A549 (cell line): ENCODE measurements around the gene NKX2-1. TPM values are rescaled to one million over a fixed set of nuclear protein-coding genes. Genes with fewer than 3 reads are reported as not detected.

Experiments
- ATAC-seq, 2 experiments: fragments of 200-7000 bp in 1 of 2; fragments of >200 bp in 1 of 2; cut with Nextera tagmentation in 1 of 2; cut with Tn5 transposase in 1 of 2; 3 replicates each; pipeline versions ENCODE4 v1.8.0 to v1.9.1; 2018 to 2020; ENCODE audit warnings: mild to moderate bottlenecking in 1 of 2, moderate library complexity in 1 of 2
- CTCF ChIA-PET: fragments of 300-600 bp; sonication (Branson Sonifier 250); formaldehyde crosslinking; extraction: SDS; loops from one replicate; lab custom pipeline; 2021; ENCODE audit warnings: antibody characterized with exemption, inconsistent platforms; lab: Yijun Ruan, JAX
- POLR2A ChIA-PET: fragments of 350-600 bp; formaldehyde crosslinking; extraction: SDS; loops from one replicate; lab custom pipeline; 2021; ENCODE audit warnings: antibody characterized with exemption, inconsistent platforms; lab: Yijun Ruan, JAX
- DNase-seq, 2 experiments: peaks; one replicate each; pipeline versions ENCODE4 v3.0.0 to v3.0.0-alpha.2; 2011 to 2016; ENCODE audit warnings: low read depth in 1 of 2, low spot score in 1 of 2
- FAIRE-seq: peaks from 2 replicates; lab custom pipeline; 2011; peaks lifted over from hg19 to GRCh38; lab: Jason Lieb, UNC
- H3K27ac ChIP-seq, 2 experiments: fragments of >200 bp; sonication (Bioruptor Twin); formaldehyde crosslinking; 3 replicates each; pipeline ENCODE4 v1.5.1; 2016 to 2017
- H3K4me1 ChIP-seq: fragments of >200 bp; sonication (Bioruptor Twin); formaldehyde crosslinking; 3 replicates; pipeline ENCODE4 v1.6.1; 2016
- H3K4me2 ChIP-seq: fragments of >200 bp; sonication (Bioruptor Twin); formaldehyde crosslinking; 3 replicates; pipeline ENCODE4 v1.6.1; 2016
- H3K4me3 ChIP-seq: fragments of >200 bp; sonication (Bioruptor Twin); formaldehyde crosslinking; 3 replicates; pipeline ENCODE4 v1.5.1; 2016
- H3K9me3 ChIP-seq: fragments of >200 bp; sonication (Bioruptor Twin); formaldehyde crosslinking; 3 replicates; pipeline ENCODE4 v1.6.1; 2016
- BHLHE40 ChIP-seq: IDR thresholded peaks from 2 replicates; pipeline ENCODE4 v1.6.1; 2012; ENCODE audit warnings: low read depth, low read length, inconsistent platforms
- CEBPB ChIP-seq, 2 experiments: fragments of >200 bp in 1 of 2; sonication (Bioruptor Twin) in 1 of 2; formaldehyde crosslinking in 1 of 2; IDR thresholded peaks; 2 replicates each; pipeline ENCODE4 v1.6.1; 2012 to 2016
- CHD2 ChIP-seq: fragments of 150-350 bp; IDR thresholded peaks from 2 replicates; pipeline ENCODE4 v1.6.1; 2014; ENCODE audit warnings: low read length; ENCODE audit not compliant: partially characterized antibody
- CHD4 ChIP-seq: fragments of 200-600 bp; sonication (generic); IDR thresholded peaks from 2 replicates; pipeline ENCODE4 v1.6.1; 2016; ENCODE audit warnings: antibody characterized with exemption, mild to moderate bottlenecking, borderline replicate concordance
- EHMT2 ChIP-seq: fragments of 200-600 bp; sonication (generic); IDR thresholded peaks from 2 replicates; pipeline ENCODE4 v1.6.1; 2016; ENCODE audit warnings: antibody characterized with exemption, low read depth, mild to moderate bottlenecking, moderate library complexity
- ELK1 ChIP-seq: fragments of 150-350 bp; IDR thresholded peaks from 2 replicates; pipeline ENCODE4 v1.6.1; 2014; ENCODE audit warnings: low read depth, mild to moderate bottlenecking, low read length
- ESRRA ChIP-seq: fragments of 150-350 bp; IDR thresholded peaks from 2 replicates; pipeline ENCODE4 v1.6.1; 2014; ENCODE audit warnings: mild to moderate bottlenecking, low read length, borderline replicate concordance
- FOSB ChIP-seq: fragments of 250-450 bp; sonication (Bioruptor Pico); IDR thresholded peaks from 2 replicates; pipeline ENCODE4 v1.5.0; 2020; ENCODE audit warnings: mild to moderate bottlenecking, moderate library complexity
- FOXS1 ChIP-seq: fragments of 250-450 bp; sonication (Bioruptor Pico); IDR thresholded peaks from 2 replicates; pipeline ENCODE4 v1.5.0; 2020; ENCODE audit warnings: mild to moderate bottlenecking, moderate library complexity
- HDAC2 ChIP-seq: fragments of 200-600 bp; sonication (generic); IDR thresholded peaks from 2 replicates; pipeline ENCODE4 v1.6.1; 2016
- HMGXB4 ChIP-seq: fragments of 250-450 bp; sonication (Bioruptor Pico); IDR thresholded peaks from 2 replicates; pipeline ENCODE4 v1.5.0; 2021; ENCODE audit warnings: mild to moderate bottlenecking, moderate library complexity, borderline replicate concordance
- HOXA7 ChIP-seq: fragments of 250-450 bp; sonication (Bioruptor Pico); IDR thresholded peaks from 2 replicates; pipeline ENCODE4 v1.5.0; 2020; ENCODE audit warnings: mild to moderate bottlenecking, moderate library complexity
- JUN ChIP-seq, 2 experiments: fragments of >200 bp; sonication (Bioruptor Twin); formaldehyde crosslinking; IDR thresholded peaks; 2 replicates in 1 of 2; 3 replicates in 1 of 2; pipeline ENCODE4 v1.6.1; 2016 to 2017
- KDM5A ChIP-seq: fragments of 200-600 bp; sonication (generic); IDR thresholded peaks from 2 replicates; pipeline ENCODE4 v1.6.1; 2016; ENCODE audit warnings: antibody characterized with exemption, mild to moderate bottlenecking
- MAFK ChIP-seq: fragments of 450-650 bp; IDR thresholded peaks from 2 replicates; pipeline ENCODE4 v1.6.1; 2014; ENCODE audit not compliant: partially characterized antibody
- NFE2L2 ChIP-seq: fragments of 150-350 bp; conservative IDR thresholded peaks from 2 replicates; pipeline ENCODE4 v1.6.1; 2014; ENCODE audit warnings: low read length
- PHF8 ChIP-seq: fragments of 200-600 bp; sonication (generic); IDR thresholded peaks from 2 replicates; pipeline ENCODE4 v1.6.1; 2016; ENCODE audit warnings: low read depth, mild to moderate bottlenecking, antibody characterized with exemption, moderate library complexity, borderline replicate concordance
- RARB ChIP-seq: fragments of 250-450 bp; sonication (Bioruptor Pico); IDR thresholded peaks from 2 replicates; pipeline ENCODE4 v1.8.0; 2021; ENCODE audit warnings: mild to moderate bottlenecking, moderate library complexity
- RFX5 ChIP-seq: fragments of 450-650 bp; IDR thresholded peaks from 2 replicates; pipeline ENCODE4 v1.7.1; 2014; ENCODE audit warnings: antibody characterized with exemption, mild to moderate bottlenecking, moderate library complexity
- SMC3 ChIP-seq: fragments of >200 bp; sonication (Bioruptor Twin); formaldehyde crosslinking; IDR thresholded peaks from 3 replicates; pipeline ENCODE4 v1.6.1; 2018; ENCODE audit warnings: inconsistent platforms
- USF2 ChIP-seq: fragments of 450-650 bp; IDR thresholded peaks from 2 replicates; pipeline ENCODE4 v1.6.1; 2014; ENCODE audit warnings: antibody characterized with exemption
- ZC3H11A ChIP-seq: fragments of 450-650 bp; IDR thresholded peaks from 2 replicates; pipeline ENCODE4 v1.6.1; 2014; ENCODE audit warnings: antibody characterized with exemption, mild to moderate bottlenecking
- ZNF302 ChIP-seq: fragments of 250-450 bp; sonication (Bioruptor Pico); IDR thresholded peaks from 2 replicates; pipeline ENCODE4 v1.9.0; 2021; ENCODE audit warnings: inconsistent platforms, mild to moderate bottlenecking, moderate library complexity
- WGBS: methylation state at CpG from one replicate; pipeline ENCODE4 v1.1.6; 2017; ENCODE audit errors: missing lambda C conversion rate; 5-methylcytosine and 5-hydroxymethylcytosine counted together
- polyA plus RNA-seq, 4 experiments: library from polyadenylated mRNA; depleted of rRNA in 3 of 4; stranded (reverse); fragments of >200 nt; fragmentation: RNase III in 1 of 4; extraction: RNeasy Plus Mini Kit Qiagen cat#74134 plus additional on column Dnase treatment in 1 of 4; gene quantifications; 2 replicates in 3 of 4; 3 replicates in 1 of 4; pipeline ENCODE4 v1.2.3, GENCODE V29; 2011 to 2017
- TF ChIP-seq, protein P1 (sequence below): IDR thresholded peaks from 2 replicates; pipeline ENCODE4 v1.6.1; 2012
- TF ChIP-seq, protein P2 (sequence below): IDR thresholded peaks from 2 replicates; pipeline ENCODE4 v1.6.1; 2012
- TF ChIP-seq, protein P3 (sequence below): fragments of >200 bp; sonication (Bioruptor Twin); formaldehyde crosslinking; IDR thresholded peaks from 3 replicates; pipeline ENCODE4 v1.5.1; 2016
- TF ChIP-seq, protein P4 (sequence below): fragments of 250-450 bp; sonication (Bioruptor Pico); IDR thresholded peaks from 2 replicates; pipeline ENCODE4 v1.5.0; 2020; ENCODE audit warnings: low read depth, mild to moderate bottlenecking, moderate library complexity

NKX2-1 gene
- polyA plus RNA-seq, 2 of the 4 experiments (the other 2 are of a cell fraction), result not detected

GRCh38 chr14:36521598-36522345, 1.7 kb upstream of the NKX2-1 start:
- CTCF ChIA-PET, result interaction anchor here (0.6 to 7.4 kb wide), 17 partner anchors 10 to 642 kb away, joined by 3 to 66 read pairs (median 3); no protein-coding TSS in a partner anchor
- ATAC-seq, result no peak
- TF ChIP-seq ESRRA (no peak), HOXA7 (CRISPR knock-in tag) (no peak), PHF8 (no peak), JUN (IDR thresholded peaks at IDR 0.05) (no peak), NFE2L2 (no peak), CHD2 (no peak), ELK1 (no peak), SMC3 (no peak), ZNF302 (no peak)
- DNase-seq, result no peak
- no peak overlapping the region for H3K4me3 ChIP-seq
- no peak for FAIRE-seq
- 86% methylated on average over 35 of the region's 35 CpGs for WGBS
- no peak overlapping the region for H3K27ac ChIP-seq
- H3K4me2 ChIP-seq, result no peak overlapping the region
- POLR2A ChIA-PET, result no interaction called here
- no peaks in the 10 kb centered on the region for H3K9me3 ChIP-seq
- peaks cover 9% of the 10 kb centered on the region; the same call in 2 of the 3 replicates for H3K4me1 ChIP-seq

DNA sequence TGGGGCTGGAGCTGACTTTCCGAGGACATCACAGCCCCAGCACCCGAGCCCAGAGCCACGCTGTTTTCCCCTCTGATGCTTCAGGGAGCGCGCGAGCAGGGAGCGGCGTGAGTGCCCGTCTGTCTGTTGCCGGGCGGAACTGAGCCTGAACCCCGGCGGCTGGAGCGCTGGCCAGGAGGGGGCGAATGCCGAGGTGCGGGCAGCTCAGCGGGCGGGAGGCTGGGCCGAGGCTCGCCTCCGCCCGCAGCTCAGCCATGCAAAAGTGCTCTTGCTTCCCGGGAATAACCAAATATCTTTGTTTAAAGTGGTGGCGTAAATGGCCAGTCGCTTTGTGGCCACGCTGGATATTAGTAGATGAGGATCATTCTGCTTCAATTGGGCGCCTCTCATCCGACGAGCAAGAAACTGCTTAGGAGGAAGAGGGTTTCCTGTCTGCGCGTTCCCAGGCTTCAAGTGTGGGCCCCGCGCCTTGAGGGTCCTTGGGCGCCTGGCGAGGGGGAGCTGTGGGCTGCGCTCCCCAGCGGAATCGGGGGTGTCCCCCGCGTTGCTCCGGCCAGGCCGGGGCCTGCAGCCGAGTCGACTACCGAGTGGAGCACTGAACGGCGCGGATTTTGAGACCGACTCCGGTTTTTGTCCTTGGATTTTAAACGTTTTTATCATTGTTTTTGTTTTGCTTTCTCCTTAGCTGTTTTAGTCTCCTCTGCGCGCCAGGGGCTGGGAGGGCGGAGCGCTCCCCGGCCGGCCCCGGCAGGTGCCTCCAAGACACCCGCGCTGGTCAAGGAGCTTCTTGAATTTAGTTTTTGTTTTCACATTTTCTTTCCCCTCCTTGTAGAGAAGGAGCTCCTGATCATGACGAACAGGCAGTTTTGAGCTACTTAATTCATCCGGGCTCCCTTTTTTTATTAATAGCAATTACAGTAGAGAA, 831 bp upstream of the NKX2-1 start:
- Histone ChIP-seq H3K27ac (no peak overlapping the region), H3K9me3 (no peaks in the 10 kb centered on the region), H3K4me2 (peak overlapping the region; percentile 99), H3K4me1 (peaks cover 9% of the 10 kb centered on the region; the same call in 2 of the 3 replicates), H3K4me3 (peak overlapping the region; percentile 54)
- CTCF ChIA-PET, result interaction anchor here (0.5 to 7.4 kb wide), 17 partner anchors 9 to 641 kb away, joined by 3 to 66 read pairs (median 3); no protein-coding TSS in a partner anchor
- peak; percentile 73 to 83 for ATAC-seq
- peak; percentile 57 to 64 for DNase-seq
- WGBS, result 50% methylated on average over 45 of the region's 63 CpGs
- FAIRE-seq, result no peak
- POLR2A ChIA-PET, result no interaction called here
- TF ChIP-seq HMGXB4 (CRISPR knock-in tag) (no peak), KDM5A (no peak), USF2 (no peak), BHLHE40 (no peak), MAFK (no peak), CHD4 (no peak), FOXS1 (CRISPR knock-in tag) (no peak), RARB (CRISPR knock-in tag) (no peak), HDAC2 (no peak), CEBPB (IDR thresholded peaks at IDR 0.05) (no peak), EHMT2 (no peak), RFX5 (peak; percentile 49; the same call in 1 of the 2 replicates), ZC3H11A (no peak), SMC3 (0 out of 3 replicates have a peak, but pooled peaks have one; percentile 17), FOSB (CRISPR knock-in tag) (no peak)
- TF ChIP-seq, protein P1, sequence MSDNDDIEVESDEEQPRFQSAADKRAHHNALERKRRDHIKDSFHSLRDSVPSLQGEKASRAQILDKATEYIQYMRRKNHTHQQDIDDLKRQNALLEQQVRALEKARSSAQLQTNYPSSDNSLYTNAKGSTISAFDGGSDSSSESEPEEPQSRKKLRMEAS, result peak; percentile 49; the same call in 1 of the 2 replicates
- TF ChIP-seq, protein P2, sequence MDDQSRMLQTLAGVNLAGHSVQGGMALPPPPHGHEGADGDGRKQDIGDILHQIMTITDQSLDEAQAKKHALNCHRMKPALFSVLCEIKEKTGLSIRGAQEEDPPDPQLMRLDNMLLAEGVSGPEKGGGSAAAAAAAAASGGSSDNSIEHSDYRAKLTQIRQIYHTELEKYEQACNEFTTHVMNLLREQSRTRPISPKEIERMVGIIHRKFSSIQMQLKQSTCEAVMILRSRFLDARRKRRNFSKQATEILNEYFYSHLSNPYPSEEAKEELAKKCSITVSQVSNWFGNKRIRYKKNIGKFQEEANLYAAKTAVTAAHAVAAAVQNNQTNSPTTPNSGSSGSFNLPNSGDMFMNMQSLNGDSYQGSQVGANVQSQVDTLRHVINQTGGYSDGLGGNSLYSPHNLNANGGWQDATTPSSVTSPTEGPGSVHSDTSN, result no peak
- TF ChIP-seq, protein P3, sequence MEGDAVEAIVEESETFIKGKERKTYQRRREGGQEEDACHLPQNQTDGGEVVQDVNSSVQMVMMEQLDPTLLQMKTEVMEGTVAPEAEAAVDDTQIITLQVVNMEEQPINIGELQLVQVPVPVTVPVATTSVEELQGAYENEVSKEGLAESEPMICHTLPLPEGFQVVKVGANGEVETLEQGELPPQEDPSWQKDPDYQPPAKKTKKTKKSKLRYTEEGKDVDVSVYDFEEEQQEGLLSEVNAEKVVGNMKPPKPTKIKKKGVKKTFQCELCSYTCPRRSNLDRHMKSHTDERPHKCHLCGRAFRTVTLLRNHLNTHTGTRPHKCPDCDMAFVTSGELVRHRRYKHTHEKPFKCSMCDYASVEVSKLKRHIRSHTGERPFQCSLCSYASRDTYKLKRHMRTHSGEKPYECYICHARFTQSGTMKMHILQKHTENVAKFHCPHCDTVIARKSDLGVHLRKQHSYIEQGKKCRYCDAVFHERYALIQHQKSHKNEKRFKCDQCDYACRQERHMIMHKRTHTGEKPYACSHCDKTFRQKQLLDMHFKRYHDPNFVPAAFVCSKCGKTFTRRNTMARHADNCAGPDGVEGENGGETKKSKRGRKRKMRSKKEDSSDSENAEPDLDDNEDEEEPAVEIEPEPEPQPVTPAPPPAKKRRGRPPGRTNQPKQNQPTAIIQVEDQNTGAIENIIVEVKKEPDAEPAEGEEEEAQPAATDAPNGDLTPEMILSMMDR, result peak; percentile 29
- TF ChIP-seq, protein P4, sequence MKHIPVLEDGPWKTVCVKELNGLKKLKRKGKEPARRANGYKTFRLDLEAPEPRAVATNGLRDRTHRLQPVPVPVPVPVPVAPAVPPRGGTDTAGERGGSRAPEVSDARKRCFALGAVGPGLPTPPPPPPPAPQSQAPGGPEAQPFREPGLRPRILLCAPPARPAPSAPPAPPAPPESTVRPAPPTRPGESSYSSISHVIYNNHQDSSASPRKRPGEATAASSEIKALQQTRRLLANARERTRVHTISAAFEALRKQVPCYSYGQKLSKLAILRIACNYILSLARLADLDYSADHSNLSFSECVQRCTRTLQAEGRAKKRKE (CRISPR knock-in tag), result no peak
